ENCODE results near the gene RTP3. TPM values are rescaled to one million over a fixed set of nuclear protein-coding genes. Genes with fewer than 3 reads are reported as not detected.
A peak's percentile ranks its signal among the peaks of the same experiment; 100 is the strongest.

The RTP3 gene
- total RNA-seq, 4 donors from 2014 or later = not detected

- Histone ChIP-seq H3K27ac (peak overlapping the region in 1 of 4 donors; percentile 10), H3K4me3 (no peak overlapping the region), H3K9me3 (no peaks in the 10 kb centered on the region), H3K27me3 (no peaks in the 10 kb centered on the region), H3K36me3 (no peaks in the 10 kb centered on the region), H3K4me1 (peaks cover 18 to 20% of the 10 kb centered on the region in 2 donors)
- DNase-seq (no peak), ATAC-seq (no peak)
- TF ChIP-seq POLR2A (IDR thresholded peaks at IDR 0.05) (no peak), CTCF (IDR thresholded peaks at IDR 0.05 in 4 of 5, conservative IDR thresholded peaks at IDR 0.05 in 1 of 5) (no peak)
- intact Hi-C loops (cut with DNase I; ENCODE audit: low total_unique reads) = no loop called here
- in situ Hi-C loops (cut with MboI; ENCODE audit: low sequenced_read_pairs in 4 of 4) = no loop called here
These were observed 8.8 kb downstream of the RTP3 start for GRCh38 chr3:46506526-46506925.

GRCh38 chr3:46508850-46509591, 11.2 kb downstream of the RTP3 start:
- no peak for ATAC-seq

GRCh38 chr3:46509661-46510187, 11.9 kb downstream of the RTP3 start:
- H3K4me3 ChIP-seq = no peak overlapping the region
- no peak for ATAC-seq
- DNase-seq = no peak
- in situ Hi-C loops (cut with MboI; ENCODE audit: low sequenced_read_pairs in 4 of 4) = no loop called here
- TF ChIP-seq POLR2A (IDR thresholded peaks at IDR 0.05) = no peak
- no peak for TF ChIP-seq CTCF (IDR thresholded peaks at IDR 0.05 in 4 of 5, conservative IDR thresholded peaks at IDR 0.05 in 1 of 5)
- H3K36me3 ChIP-seq = no peaks in the 10 kb centered on the region
- no peaks in the 10 kb centered on the region for H3K27me3 ChIP-seq
- intact Hi-C loops (cut with DNase I; ENCODE audit: low total_unique reads) = no loop called here
- H3K27ac ChIP-seq = peak overlapping the region in 1 of 4 donors; percentile 15
- H3K4me1 ChIP-seq = no peaks in the 10 kb centered on the region
- H3K9me3 ChIP-seq = no peaks in the 10 kb centered on the region

More at GRCh38 chr3:46508850-46509591, 11.2 kb downstream of the RTP3 start:
- Histone ChIP-seq H3K27ac (no peak overlapping the region), H3K4me1 (no peaks in the 10 kb centered on the region), H3K9me3 (no peaks in the 10 kb centered on the region), H3K36me3 (no peaks in the 10 kb centered on the region), H3K4me3 (no peak overlapping the region), H3K27me3 (no peaks in the 10 kb centered on the region)
- in situ Hi-C loops (cut with MboI; ENCODE audit: low sequenced_read_pairs in 4 of 4) = no loop called here
- intact Hi-C loops (cut with DNase I; ENCODE audit: low total_unique reads) = no loop called here
- TF ChIP-seq CTCF (IDR thresholded peaks at IDR 0.05 in 4 of 5, conservative IDR thresholded peaks at IDR 0.05 in 1 of 5) (no peak), POLR2A (IDR thresholded peaks at IDR 0.05) (no peak)
- no peak for DNase-seq

GRCh38 chr3:46512191-46512749, 14.5 kb downstream of the RTP3 start:
- no peak for TF ChIP-seq POLR2A (IDR thresholded peaks at IDR 0.05)
- TF ChIP-seq CTCF (IDR thresholded peaks at IDR 0.05 in 4 of 5, conservative IDR thresholded peaks at IDR 0.05 in 1 of 5) = no peak
- no peak overlapping the region for H3K4me3 ChIP-seq
- H3K27ac ChIP-seq = peak overlapping the region in 1 of 4 donors; percentile 18
- ATAC-seq (no peak), DNase-seq (no peak)
- H3K36me3 ChIP-seq = peaks cover 0 to 12% of the 10 kb centered on the region in 2 donors
- no peaks in the 10 kb centered on the region for H3K9me3 ChIP-seq
- intact Hi-C loops (cut with DNase I; ENCODE audit: low total_unique reads) (no loop called here), in situ Hi-C loops (cut with MboI; ENCODE audit: low sequenced_read_pairs in 4 of 4) (no loop called here)
- H3K27me3 ChIP-seq = no peaks in the 10 kb centered on the region
- H3K4me1 ChIP-seq = no peaks in the 10 kb centered on the region

All from gastrocnemius medialis (tissue), 4 donors.